Measurements from ENCODE around the gene SYP.
A peak's percentile ranks its signal among the peaks of the same experiment; 100 is the strongest.

The SYP gene

DNA sequence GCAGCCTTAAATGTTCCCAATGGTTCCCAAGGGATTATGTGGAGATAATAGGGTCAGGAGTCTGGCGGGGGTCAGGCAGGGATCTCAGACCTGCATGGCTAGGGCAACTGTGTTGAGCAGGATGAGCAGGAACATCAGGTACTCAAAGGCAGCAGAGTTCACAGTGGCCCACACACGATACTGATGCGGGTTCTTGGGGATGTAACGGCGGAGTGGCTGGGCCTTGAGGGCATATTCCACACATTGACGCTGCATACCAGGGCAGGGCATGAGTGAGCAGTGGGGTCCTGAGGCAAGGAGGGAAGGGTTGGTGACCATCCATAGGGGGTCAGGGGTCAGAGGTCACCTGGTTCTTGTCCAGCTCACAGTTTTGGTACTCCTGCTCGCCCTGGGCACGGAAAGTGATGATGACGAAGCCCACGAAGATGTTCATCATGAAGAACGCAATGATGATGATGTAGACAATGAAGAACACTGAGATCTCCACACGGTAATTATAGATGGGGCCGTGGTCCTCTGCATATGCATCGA is 15.1 kb upstream of the SYP start:
- DNase-seq = no peak

DNA sequence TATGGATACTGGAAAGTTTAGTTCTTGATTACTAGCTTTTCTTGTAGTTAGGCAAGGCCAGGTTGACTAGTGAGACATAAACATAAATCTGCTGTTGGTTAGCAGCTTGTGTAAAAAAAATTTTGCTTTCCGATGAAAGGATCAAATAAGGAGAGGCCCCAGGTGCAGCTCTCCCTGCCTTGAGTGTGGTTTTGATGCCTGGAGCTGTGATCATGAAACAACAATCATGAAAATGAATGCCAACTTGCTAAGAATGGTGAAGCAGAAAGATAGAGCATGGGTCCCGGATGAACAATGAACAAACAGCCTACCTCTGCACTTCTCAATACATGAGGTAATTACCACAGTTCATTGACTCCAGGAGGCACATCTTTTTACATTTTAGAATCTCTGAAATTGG is 14.4 kb upstream of the SYP start:
- DNase-seq = no peak

DNA sequence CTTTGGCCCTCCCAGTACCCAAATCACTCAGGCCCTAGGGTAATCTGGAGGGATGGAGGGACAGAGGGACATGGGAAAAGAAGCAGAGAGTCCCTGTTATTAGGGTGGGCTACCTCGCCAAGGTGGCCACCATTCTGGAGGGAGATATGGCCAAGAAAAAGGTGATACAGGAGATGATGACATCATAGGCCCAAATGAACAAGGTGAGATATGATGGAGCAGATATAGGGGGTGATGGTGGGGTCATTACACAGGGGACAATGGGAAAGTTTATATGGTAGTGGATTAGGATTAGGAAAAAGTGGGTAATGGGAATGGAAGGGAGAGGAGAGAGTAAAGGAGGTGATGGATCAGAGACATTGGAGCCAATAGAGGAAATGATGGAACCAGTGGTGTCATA is 12.9 kb upstream of the SYP start:
- no peak for DNase-seq

DNA sequence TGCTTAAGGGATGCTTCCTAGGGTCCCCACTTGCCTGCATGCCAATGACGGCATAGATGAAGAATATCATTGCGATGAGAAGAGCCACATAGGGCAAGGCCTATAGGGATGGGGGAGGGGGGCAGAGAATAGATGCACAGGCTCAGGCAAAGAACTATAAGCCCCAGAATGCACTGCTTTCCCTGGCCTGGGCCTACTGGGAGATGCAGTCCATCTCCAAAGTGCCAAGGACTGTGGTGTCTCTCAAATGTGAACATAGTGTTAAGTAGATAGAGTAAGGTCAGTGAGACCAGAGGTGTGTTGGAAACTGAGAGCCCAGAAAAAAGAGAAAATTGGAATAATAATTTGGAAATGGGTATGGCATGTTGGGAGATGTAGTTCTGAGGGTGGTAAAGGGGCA is 12.2 kb upstream of the SYP start:
- DNase-seq = no peak

DNA sequence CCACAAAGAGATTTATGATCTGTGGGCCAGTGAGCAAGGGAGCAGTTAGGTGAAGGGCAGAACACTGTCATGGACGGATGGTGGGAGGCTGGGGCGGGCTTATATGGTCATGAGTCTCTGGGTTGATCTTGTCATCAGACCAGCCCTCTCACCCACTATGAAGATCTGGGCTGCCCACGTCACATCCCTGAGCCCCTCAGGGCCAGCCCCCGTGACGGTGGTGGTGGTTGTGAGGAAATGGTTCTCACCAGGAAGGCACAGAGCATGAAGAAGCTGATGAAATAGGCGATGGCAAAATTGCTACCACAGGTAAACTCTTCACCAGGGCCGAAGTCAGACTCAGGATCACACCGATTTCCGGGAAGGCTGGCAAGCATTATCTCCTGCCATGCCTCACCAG is 11.1 kb upstream of the SYP start:
- DNase-seq = no peak

DNA sequence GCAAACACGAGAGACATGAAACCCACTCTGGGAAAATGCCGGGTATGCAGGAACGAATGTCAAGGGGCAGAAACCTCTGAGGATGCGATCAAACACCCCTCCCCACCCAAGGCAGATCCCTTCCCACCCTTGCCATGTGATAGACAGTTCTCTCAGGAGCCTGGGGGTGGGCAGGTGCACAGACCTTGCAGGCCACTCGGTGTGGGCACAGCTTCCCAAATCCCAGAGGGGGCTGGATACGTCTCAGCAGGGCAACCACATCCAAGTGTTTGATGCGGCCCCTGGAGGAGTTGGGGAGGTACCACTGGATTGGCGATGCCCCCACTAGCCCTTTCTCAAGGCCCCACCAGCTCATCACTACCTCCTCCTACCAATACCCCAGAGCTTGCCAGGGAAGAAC is 10.4 kb upstream of the SYP start:
- DNase-seq = no peak

DNA sequence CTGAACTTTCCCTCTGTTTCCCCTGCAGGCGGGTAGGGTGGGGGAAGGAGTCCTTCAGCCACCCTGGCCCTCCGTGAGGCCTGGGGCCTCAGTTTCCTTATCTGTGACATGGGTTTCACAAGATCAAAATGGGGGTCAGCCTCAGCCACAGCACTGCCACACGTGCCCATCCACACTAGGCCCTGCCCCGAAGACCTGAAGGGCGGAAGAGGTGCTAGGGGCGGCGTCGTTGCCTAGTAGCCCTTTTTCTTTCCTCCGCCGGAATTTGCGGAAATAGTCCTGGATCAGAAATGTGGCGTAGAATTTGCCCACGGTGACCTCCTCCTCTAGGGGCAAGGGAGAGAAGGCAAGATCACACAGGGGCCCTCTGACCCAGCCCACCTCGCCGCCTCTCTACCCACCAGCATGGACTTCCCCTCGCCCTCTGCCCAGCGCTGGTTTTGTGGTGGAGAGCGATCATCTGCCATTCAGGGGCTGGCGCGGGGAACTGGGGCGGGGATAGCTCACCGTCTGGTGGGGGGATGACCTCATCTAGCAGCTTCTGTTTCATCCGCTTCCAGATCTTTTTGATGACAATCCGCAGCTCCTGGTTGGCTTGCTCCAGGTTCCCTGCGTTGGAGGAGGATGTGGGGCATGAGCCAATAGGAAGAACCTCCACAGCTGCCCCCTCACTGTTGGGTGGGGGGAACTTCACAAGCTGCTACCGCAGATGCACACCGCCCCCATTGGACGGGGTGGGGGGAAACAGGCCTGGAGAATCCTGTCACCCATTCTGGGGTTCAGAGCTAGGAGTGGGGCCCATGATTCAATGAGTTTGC is 9.7 kb upstream of the SYP start:
- DNase-seq = no peak

DNA sequence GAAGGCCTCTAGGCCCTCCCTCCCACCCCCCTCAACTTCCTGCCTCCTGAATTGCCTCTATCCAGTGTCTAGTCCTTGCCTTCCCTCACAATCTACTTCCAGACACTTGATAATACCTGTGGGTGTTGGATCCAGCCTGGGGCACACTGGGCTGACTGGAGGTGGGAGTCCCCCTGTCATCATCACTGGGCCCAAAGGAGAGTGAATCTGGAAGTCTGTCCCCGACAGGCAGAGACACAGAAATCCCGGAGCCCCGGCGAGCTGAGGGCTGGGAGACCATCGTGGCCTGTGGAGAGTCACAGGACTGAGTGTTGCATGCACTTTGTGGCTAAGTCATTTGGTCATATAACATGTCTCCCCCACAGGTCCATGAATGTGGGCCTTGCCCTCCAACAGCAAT is 8.4 kb upstream of the SYP start:
- no peak for DNase-seq

DNA sequence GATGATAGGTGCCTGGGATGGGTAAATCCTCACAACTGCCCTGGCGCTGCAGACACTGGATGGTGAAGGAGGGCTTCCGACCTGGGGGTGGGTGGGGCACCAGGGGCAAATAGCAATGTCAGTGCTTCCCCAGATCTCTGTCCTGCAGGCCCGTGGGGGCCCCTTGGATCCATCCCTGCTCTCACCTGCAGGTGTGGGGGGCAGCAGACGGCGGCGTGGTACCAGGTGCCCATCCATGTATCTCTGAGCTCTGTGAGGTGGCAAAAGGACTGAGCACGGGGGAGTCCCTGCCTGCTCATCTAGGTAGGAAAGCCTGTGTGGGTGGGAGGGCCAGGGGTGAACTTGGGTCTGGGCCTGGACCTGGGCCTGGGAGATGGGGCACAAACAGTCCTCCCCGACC is 6.5 kb upstream of the SYP start:
- no peak for DNase-seq

DNA sequence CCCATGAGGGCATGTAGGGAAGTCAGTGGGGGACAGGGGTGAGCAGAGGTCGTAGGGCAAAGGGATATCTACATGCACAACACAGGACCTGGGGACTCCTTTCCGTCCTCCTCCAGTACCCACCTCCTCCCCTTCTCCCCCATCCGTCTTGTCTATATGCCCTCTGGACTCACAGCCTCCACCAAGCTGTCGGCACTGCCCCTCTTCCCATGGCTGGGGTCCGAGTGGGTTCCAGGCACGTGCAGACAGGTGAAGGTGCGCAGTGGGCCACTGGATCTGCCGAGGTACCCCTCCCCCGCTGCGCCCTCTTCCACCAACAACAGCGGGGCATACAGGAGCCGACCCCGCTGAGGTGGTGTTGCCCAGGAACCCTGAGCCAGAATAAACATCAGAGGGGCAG is 5.5 kb upstream of the SYP start:
- DNase-seq = no peak

DNA sequence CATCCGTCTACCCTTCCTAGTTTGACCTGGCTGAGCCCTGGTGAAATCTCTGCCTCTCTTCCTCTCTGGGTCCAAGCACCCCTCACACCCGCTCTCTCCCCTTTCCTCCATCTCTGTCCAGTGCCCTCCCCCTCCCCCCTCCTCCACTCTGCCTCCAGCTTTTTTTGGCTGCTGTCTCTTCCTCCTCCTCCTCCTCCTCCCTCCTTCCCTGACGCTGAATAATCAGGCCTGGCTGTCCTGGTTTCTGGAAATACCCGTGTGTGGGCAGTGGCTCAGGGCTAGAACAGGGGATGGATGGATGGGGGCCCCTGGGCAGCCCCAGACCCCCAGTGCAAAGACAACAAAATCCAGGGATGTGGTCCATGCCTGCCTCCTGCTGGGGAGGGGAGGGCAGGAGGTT is 4.7 kb upstream of the SYP start:
- no peak for DNase-seq

DNA sequence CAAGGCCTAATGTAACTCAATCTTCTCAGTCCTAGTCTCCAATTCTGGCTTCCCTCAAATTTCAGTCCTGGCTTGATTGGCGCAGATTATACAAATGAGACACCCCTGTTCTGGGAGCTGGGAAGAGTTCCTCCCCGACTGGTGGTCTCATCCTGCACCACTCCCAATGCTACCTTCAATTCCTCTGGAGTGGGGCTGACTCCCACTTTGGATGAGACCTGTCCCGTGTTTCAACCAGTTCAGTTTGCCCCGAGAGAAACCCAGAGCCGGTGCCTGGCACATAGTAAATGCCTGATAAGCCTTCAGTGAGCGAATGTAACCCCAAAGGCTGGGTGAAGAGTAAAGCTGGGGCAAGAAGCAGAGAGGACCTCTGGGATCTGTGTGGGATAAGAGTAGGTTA is 4.0 kb upstream of the SYP start:
- DNase-seq = no peak

DNA sequence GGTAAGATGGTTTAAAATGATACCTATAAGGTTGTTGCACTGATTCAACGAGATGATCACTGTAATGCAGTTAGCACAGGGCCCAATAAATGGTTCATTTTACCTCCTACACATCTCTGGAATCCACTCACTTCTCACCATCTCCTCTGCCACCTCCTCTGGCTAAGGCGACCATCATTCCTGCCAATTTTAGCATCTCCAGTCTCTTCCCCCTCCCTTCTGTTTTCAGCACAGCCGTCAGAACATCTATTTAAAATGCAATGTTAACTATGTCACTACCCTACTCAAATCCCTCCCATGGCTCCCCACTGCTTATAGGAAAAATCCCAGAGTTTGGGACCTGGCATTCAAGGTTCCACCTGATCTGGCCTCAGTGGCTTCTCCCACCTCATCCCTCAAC is 3.5 kb upstream of the SYP start:
- no peak for DNase-seq

DNA sequence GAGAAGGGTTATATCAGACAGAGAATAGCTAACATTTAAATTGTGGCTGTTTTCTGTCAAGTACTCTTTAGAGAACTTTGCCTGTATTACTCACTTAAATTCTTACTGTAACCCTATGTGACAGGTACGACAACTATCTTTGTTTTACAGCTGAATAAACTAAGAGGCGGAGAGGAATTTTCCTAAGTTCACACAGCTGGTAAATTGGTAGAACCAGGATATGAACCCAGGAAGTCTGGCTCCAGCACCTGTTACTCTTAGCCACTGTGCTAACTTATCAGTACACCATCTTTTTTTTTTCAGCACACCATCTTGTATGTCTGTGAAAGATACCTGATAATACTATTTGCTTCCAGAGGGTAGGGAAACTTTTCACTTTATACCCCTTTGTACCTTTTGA is 2.0 kb upstream of the SYP start:
- no peak for DNase-seq

DNA sequence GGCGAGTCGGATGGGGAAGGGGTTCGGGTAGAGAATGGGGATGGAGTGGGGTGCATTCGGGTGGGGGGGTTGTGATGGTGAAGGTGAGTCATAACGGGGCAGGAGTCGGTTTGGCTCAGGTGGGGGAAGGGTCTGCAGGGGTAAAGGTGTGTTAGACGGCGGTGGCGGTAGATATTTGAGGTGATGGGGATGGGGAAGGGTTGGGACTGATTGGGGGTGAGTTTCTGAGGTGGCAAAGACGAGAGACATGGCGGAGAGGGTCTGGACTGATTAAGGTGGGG is 738 bp downstream of the SYP start:
- DNase-seq = no peak

DNA sequence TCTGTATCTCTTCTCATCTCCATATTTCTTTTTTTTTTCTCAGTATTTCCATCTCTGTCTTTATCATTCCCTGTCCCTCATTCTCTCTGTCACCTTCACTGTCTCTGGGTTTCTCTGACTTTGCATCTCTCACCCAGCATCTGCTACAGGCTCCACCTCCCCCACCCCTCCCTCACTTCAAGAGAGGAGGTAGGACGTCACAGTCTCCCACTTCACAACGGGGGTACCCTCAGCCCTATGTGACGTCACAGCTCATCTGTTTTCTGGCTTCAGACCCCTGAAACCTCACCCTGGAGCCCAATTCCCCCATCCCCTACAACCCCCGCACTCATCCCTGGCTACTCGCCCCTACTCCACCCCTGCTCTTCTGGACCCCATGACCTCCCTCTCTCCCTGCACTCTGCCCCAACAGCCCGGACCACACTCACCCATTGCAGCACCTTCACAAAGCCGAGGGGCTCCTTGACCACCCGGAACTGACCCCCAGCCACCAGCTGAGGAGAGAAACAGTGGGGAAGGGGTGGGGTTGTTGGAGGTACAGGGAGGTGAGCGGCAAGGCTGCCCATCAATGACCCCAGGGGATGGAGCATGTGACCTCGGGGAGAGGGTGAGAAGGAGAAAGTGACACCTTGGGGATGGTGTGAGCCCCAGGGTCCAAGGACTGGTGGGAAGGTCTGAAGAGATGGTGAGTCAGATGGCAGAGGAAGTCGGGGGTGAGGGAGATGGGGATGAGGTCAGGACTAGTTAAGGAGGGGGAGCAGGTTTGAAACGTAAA is 1.3 kb downstream of the SYP start:
- no peak for DNase-seq

DNA sequence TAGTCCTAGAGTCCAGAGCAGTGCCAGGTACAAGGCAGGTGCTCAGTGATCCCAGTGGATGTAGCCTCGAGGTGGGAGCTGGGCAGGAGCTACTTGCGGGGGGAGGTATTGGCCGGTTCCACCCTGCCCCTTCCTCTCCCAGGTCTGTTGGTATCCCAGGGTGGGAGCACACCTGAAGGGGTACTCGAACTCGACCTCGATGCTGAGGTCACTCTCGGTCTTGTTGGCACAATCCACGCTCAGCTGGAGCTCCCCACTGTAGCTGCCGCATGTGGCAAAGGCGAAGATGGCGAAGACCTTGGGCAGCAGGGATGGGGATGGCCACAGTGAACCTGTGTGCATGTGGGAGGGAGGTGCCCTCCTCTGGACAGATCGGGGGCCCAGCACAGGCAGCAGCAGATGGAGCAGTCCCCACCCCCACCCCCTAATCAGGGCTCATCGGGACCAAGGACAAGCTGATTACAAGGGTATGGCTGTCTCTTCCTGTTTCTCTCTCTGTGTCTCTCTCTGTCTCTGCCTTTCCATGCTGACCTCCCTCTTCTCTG is 2.4 kb downstream of the SYP start:
- no peak for DNase-seq

DNA sequence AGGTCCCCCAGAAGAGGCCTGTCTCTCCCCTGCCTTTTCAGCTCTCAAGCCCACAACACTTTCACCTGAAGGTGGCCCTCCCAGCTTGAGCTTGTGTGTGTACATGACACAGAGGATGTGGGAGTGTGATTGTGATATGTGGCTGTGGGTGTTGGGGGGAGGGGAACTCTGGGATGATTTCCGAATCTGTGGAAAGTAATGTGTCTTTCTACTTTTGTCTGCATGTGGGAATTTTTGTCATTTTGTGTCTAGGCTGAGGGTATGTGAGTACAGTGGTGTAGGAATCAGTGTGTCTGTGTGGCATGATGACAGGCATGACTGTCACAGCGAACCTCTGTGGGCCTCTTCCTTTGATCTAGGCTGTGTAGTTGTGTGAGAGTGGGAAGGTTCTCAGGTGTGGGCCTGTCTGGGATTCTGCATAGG is 6.4 kb downstream of the SYP start:
- DNase-seq = no peak

DNA sequence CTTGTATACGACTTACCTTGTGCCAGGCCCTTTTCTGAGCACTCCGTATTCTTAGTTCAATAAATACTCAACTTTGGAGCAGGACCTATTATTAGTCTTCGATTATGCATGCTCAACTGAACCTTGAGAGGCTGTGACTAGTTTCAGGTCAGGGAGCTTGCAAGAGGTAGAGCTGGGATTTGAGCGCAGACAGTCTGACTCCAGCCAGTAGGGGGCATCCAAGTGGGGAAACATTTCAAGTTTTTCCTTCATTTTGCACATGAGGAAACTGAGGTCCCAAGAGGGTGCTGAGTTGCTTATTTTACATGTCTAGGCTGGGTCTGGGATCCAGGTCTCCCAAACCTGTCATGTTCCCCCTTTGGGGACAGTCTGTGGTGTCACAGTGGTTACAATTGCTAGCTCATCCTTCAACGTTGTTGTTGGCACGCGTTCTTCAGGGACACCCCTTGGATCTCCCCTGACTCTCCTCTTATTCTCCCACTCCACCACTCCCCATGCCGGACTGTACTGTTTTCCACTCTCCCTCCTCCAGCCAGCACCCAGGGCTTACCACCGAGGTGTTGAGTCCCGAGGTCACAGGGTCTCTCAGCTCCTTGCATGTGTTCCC is 7.2 kb downstream of the SYP start:
- DNase-seq = no peak

DNA sequence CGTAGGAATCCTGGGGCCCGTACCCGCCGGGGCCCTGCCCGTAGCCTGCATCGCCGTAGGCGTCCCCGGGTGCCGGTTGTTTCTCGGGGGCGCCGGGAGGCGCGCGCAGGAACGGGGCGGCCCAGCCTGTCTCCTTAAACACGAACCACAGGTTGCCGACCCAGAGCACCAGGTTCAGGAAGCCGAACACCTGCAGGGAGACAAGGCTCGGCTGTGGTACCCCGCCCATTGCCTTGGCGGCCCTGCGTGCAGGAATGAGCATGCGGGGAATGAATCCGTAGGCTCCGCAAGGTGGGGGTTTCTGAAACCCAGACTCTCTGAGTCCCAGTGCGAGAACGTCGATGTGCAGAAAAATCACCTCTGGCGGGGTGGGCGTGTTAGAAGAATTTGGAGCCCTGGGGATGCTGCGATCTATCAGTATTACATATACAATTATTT is 8.4 kb downstream of the SYP start:
- no peak for DNase-seq

DNA sequence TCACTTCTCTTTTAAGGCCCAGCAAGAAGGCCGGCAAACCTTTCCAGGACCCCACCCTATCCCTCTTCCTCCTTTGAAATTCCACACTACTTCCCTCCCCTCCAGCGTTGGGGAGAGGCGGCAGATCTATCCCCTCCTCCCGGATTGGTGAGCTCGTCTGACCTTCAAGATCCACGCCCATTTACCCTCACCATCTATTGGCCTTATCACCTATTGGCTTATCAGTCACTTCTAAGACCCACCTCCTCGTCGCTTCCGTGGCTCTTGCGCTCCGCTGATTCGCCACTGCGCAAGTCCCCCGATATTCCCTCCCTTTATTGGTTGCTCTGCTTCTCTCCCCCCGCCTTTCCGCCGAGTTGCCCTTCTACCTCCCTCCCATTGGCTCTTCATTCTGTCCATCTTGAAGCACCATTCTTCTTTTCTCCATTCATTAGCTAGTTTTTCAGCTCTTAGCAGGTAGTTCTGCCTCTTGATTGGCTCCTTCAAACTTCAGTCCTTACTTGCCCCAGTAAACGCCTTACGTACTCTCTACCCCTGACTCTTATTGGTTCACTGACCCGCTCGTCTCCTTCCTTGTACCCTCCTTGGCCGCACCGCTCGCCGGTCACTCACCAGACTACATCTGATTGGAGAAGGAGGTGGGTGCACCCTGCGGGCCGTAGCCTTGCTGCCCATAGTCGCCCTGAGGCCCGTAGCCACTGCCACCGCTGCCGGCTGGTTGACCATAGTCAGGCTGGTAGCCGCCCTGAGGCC is 9.0 kb downstream of the SYP start:
- peak; percentile 99 for DNase-seq

DNA sequence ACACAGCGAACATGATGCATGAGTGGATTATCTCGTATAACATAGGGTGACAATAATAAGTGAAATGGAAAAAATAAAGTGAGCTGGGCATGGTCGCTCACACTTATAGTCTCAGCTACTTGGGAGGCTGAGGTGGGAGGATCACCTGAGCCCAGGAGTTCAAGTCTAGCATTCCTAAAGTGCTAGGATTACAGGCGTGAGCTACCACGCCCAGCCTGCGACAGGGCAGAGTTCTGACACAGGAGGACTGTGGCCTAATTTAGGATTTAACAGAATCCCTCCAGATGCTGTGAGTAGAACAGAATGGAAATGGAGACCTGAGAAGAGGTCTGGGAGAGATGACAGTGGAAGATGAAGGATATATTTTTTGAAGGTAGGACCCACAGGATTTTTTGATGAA is 10.4 kb downstream of the SYP start:
- DNase-seq = no peak

DNA sequence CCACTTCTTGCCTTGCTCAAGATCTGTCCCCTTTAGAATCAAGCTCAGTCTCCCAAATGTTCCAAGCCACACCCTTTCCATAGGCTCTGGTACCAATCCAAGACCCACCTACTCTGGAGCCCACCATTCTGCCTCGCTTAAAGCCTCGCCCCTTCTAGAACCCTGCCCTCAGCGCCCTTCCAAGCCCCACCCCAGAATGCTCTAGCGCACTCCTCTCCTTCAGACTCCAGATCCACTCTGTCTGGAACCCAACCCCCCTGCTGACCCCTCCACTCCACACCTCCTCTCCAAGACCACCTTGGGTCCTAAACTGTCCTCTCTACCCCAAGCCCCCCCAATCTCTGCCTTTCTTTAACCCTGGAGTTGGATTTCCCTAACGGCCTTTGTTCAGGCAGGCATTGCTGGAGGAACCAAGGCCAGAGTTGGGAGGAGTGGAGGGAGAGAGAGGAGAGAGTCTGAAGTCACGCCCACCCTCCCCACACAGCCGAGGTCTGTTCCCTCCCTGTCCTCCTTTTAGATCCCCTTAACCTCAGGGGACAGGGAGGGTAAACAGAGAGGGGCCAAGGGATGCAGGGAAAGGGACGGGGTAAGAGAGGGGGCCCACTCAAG is 11.4 kb downstream of the SYP start:
- DNase-seq = no peak

Measured in amniotic stem cell (primary cell).